ENCODE data around the gene GPX8.

Gene GPX8

DNA sequence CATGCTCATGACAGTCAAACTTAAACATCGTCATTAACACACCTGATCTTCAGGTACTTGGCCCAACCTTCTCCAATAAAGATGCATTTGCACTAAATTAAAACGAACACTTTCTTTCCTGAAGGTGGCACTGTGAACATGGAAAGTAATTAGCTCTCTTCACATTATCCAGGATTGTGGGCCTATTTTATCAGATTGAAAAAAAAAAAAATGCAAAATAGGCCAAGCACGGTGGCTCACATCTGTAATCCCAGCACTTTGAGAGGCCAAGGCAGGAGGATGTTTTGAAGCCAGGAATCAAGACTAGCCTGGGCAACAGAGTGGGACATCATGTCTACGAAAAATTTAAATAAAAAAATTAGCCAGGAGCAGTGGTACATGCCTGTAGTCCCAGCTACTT lies 27.4 kb downstream of the GPX8 start:
- no peak for TF ChIP-seq POLR2A (IDR thresholded peaks at IDR 0.05; ENCODE audit: low read depth, low read length)
- DNase-seq (ENCODE audit: insufficient read length, low spot score) (no peak), FAIRE-seq (peak; percentile 65)

GRCh38 chr5:55188656-55189540 lies 28.9 kb downstream of the GPX8 start:
- DNase-seq (ENCODE audit: insufficient read length, low spot score), result no peak
- no peak for TF ChIP-seq POLR2A (IDR thresholded peaks at IDR 0.05; ENCODE audit: low read depth, low read length)
- no peak for FAIRE-seq

- no peak for TF ChIP-seq POLR2A (IDR thresholded peaks at IDR 0.05; ENCODE audit: low read depth, low read length)
- DNase-seq (ENCODE audit: insufficient read length, low spot score), result no peak
- no peak for FAIRE-seq
These were observed 31.2 kb downstream of the GPX8 start for GRCh38 chr5:55191165-55191564.

GRCh38 chr5:55205001-55205400 lies 45.0 kb downstream of the GPX8 start:
- FAIRE-seq, result no peak
- no peak for TF ChIP-seq POLR2A (IDR thresholded peaks at IDR 0.05; ENCODE audit: low read depth, low read length)
- no peak for DNase-seq (ENCODE audit: insufficient read length, low spot score)

DNA sequence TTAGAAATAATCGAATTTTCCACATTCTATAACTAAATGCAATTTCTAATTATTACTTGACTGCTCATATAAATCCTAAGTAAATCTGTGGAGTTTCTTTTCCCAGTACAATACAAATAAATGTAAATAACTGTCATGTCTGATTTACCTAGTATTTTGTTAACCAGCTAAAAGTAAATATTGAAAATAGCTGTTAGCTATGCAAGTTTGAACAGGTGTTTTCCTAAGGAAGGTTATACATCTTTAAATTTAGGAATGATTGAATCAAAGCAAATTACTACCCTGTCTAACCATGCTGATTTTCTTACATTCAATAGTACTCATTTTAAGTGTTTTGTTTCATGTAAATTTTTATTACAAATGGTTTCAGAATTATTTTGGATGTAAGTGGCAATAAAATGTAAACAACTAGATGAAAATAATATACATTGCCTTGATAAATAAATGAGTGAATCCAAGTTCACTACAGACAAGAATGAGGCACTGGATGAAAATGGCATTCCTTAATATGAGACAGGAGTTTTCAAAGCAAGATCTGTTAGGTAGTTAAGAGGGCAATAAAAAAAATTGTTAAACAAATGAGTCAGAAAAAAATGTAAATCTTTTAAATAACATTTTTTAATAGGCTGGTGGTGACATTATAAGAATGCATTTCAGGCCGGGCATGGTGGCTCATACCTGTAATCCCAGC lies 51.4 kb downstream of the GPX8 start:
- no peak for DNase-seq (ENCODE audit: insufficient read length, low spot score)
- TF ChIP-seq POLR2A (IDR thresholded peaks at IDR 0.05; ENCODE audit: low read depth, low read length), result no peak
- no peak for FAIRE-seq

Data from H54 (cell line).